T-cell (primary cell): ENCODE measurements around the gene NTNG2. TPM values are rescaled to one million over a fixed set of nuclear protein-coding genes. Genes with fewer than 3 reads are reported as not detected.

ENCODE experiments used
- ATAC-seq, 4 experiments: fragments of 200-7000 bp in 3 of 4; fragments of 150-1000 bp in 1 of 4; cut with Tn5 transposase; replicated peaks in 1 of 4; 1 replicate in 3 of 4; 2 replicates in 1 of 4; pipeline ENCODE4 v1.10.0; 2021; ENCODE audit warnings: moderate library complexity in 3 of 4, mild to moderate bottlenecking in 2 of 4, moderate number of reproducible peaks in 1 of 4
- CTCF ChIA-PET, 2 donors: fragments of 300-600 bp; sonication (Branson Sonifier 250); formaldehyde crosslinking; loops; one replicate each; lab custom pipeline; 2022; ENCODE audit warnings: antibody characterized with exemption in 2 of 2; lab: Charles Lee
- POLR2A ChIA-PET, 2 donors: fragments of 300-600 bp; sonication (Branson Sonifier 250); formaldehyde crosslinking; loops; one replicate each; lab custom pipeline; 2022; ENCODE audit warnings: antibody characterized with exemption in 2 of 2; lab: Charles Lee
- DNase-seq, 35 experiments: peaks; one replicate each; pipeline versions ENCODE4 v3.0.0 to v3.0.0-alpha.2; 2013 to 2023
- H3K27ac ChIP-seq: one replicate; pipeline ENCODE4 v1.5.1; 2013; ENCODE audit warnings: low read length
- H3K27me3 ChIP-seq, 2 experiments: replicated peaks in 1 of 2; 1 replicate in 1 of 2; 2 replicates in 1 of 2; pipeline versions ENCODE4 v1.6.1 to v1.7.0; 2013; ENCODE audit warnings: low read length in 1 of 2, mixed read lengths in 1 of 2; ENCODE audit not compliant: control insufficient read depth in 2 of 2, insufficient read depth in 2 of 2; ENCODE audit errors: extremely low read depth in 1 of 2
- H3K36me3 ChIP-seq, 2 donors: 1 replicate in 1 of 2; 2 replicates in 1 of 2; pipeline versions ENCODE4 v1.6.1 to v1.7.0; 2013; ENCODE audit warnings: low read length in 1 of 2; ENCODE audit not compliant: control insufficient read depth in 2 of 2, insufficient read depth in 1 of 2; ENCODE audit errors: extremely low read depth in 1 of 2
- H3K4me1 ChIP-seq, 2 experiments: 1 replicate in 1 of 2; 2 replicates in 1 of 2; pipeline versions ENCODE4 v1.6.1 to v1.7.0; 2013; ENCODE audit warnings: low read length in 2 of 2, mixed read lengths in 1 of 2; ENCODE audit not compliant: insufficient read depth in 2 of 2, control insufficient read depth in 1 of 2; ENCODE audit errors: extremely low read depth in 1 of 2
- H3K4me3 ChIP-seq, 2 donors: 1 replicate in 1 of 2; 2 replicates in 1 of 2; pipeline versions ENCODE4 v1.5.1 to v1.7.0; 2013; ENCODE audit warnings: mild to moderate bottlenecking in 2 of 2, low read length in 1 of 2, moderate library complexity in 1 of 2; ENCODE audit not compliant: control insufficient read depth in 1 of 2; ENCODE audit errors: extremely low read depth in 1 of 2
- H3K9me3 ChIP-seq: 2 replicates; pipeline ENCODE4 v1.7.0; 2013
- H3K27ac Mint-ChIP-seq, 2 donors: one replicate each; pipeline ENCODE4 v1.8.0; 2020 to 2021; ENCODE audit warnings: mild to moderate bottlenecking in 2 of 2, mixed read lengths in 2 of 2
- H3K27me3 Mint-ChIP-seq, 2 donors: one replicate each; pipeline ENCODE4 v1.8.0; 2021 to 2022; ENCODE audit warnings: mixed read lengths in 2 of 2
- H3K36me3 Mint-ChIP-seq: one replicate; pipeline ENCODE4 v1.8.0; 2021; ENCODE audit warnings: mixed read lengths
- H3K4me1 Mint-ChIP-seq, 3 donors: one replicate each; pipeline ENCODE4 v1.8.0; 2020 to 2022; ENCODE audit warnings: mixed read lengths in 3 of 3, mild to moderate bottlenecking in 1 of 3
- H3K4me3 Mint-ChIP-seq, 3 donors: one replicate each; pipeline ENCODE4 v1.8.0; 2020 to 2022; ENCODE audit warnings: mild to moderate bottlenecking in 3 of 3, mixed read lengths in 3 of 3, moderate library complexity in 3 of 3
- H3K9me3 Mint-ChIP-seq, 3 donors: one replicate each; pipeline ENCODE4 v1.8.0; 2020 to 2022; ENCODE audit warnings: mixed read lengths in 3 of 3
- WGBS: methylation state at CpG from one replicate; pipeline ENCODE4 v1.1.5; 2013; ENCODE audit warnings: missing lambda C conversion rate; ENCODE audit not compliant: insufficient coverage; 5-methylcytosine and 5-hydroxymethylcytosine counted together
- total RNA-seq, 35 experiments: library from RNA in 6 of 35; stranded (reverse) in 6 of 35; fragments of 120-200 nt in 1 of 35; gene quantifications; one replicate each; pipeline versions ENCODE4 v1.2.1 to v1.2.4 and lab custom pipeline; 2013 to 2026

Gene NTNG2
- total RNA-seq, 5 donors from 2014 or later (not counting 1 experiment from before 2014, with no cell fraction given): 4.8 to 14.1 (median 7.8) TPM

DNA sequence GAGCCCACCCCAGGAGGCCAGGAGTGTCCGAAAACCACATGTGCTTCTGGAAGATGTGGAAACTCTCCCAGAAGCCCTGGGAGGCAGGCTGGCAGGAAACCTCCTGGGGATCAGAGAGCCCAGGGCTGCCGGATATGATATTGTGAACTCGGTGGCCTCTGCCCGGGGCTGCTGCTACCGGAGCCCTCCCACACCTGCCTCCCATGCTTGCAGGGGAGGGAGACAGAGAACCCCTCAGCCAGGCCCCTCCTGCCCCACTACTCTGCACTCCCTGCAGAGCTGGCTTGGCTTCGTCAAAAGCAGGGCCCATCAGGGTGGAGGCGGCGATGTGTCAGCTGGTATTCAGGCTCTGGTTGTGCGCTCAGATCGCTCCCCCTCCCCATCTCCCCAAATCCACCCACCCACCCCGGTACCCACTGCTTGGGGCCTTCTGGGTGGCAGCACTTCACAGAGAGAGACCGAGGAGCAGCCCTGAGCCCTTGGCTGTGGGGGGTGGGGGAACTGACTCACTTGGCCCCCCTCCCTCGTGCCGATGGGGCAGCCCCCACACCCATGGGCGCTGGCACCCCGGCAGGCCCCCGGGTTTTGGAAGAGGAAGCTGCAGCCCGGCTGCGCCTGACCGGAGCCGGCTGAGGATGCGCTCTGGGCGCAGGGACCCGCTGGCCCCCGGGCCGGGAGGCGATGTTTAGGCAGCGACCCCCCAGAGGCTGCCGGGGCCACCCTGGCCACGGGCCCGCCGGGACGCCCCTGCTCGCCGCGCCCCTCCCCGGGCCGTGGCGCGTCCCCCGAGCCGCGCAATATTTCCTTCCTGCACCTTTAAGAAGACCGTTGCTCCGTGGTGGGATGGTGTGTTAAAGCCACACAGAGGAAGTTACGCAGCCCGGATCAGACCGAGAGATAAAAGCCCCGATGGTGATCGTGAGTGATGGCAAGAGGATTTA lies 786 bp upstream of the NTNG2 start:
- no peak overlapping the region for H3K27ac Mint-ChIP-seq
- Histone ChIP-seq H3K4me3 (peak overlapping the region; percentile 49 to 62), H3K4me1 (peaks cover 2 to 29% of the 10 kb centered on the region in 2 experiments), H3K27ac (no peak overlapping the region), H3K36me3 (no peaks in the 10 kb centered on the region), H3K9me3 (no peaks in the 10 kb centered on the region), H3K27me3 (peaks cover 11 to 48% of the 10 kb centered on the region in 2 experiments)
- peaks cover 45 to 50% of the 10 kb centered on the region in 2 donors for H3K27me3 Mint-ChIP-seq
- H3K9me3 Mint-ChIP-seq: no peaks in the 10 kb centered on the region
- ChIA-PET POLR2A (interaction anchor here in 1 of 2 donors (0.5 kb wide), 1 partner anchor 507 kb away, joined by 3 read pairs; no protein-coding TSS in a partner anchor), CTCF (no interaction called here)
- H3K4me3 Mint-ChIP-seq: peak overlapping the region; percentile 86 to 96 (median 93)
- H3K36me3 Mint-ChIP-seq: no peaks in the 10 kb centered on the region
- peak in 34 of 35 experiments; percentile 24 to 77 (median 46) for DNase-seq
- H3K4me1 Mint-ChIP-seq: peaks cover 9 to 14% (median 12%) of the 10 kb centered on the region in 3 donors
- peak; percentile 66 to 82 (median 79) for ATAC-seq
- 8% methylated on average over 36 of the region's 50 CpGs for WGBS

DNA sequence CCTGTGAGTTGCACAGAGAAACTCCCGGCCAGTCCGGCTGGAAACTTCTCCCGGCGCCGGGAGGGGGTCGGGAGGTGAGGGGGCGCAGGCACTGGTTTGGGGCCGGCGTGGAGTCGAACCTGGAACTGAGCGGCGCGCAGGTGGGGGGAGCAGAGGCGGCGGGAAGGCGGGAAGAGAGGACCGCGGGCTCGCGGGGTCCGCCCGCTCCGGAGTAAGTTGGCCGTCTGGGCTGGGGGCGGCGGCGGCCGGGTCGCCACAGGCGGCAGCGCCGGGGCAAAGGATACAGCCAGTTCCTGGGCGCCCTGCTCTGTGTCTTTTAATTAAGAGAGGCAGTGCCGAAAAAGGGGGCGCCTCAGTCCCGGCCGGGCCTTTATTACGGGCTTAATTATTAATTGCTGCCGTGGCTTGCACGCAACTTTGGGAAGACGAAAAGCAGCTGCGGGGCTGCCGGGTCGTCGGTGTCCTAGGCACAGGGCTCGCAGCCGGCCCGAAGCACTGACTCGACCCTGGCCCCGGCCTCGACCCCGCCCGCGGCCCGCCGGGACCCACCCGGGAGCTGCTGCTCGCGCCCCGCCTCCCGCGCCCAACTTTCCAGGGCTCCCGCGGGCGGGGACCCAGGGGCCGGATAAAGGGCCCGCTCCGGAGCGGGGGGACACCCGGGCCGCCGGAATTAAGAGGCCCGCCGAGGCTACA lies 1.1 kb downstream of the NTNG2 start:
- H3K27me3 Mint-ChIP-seq: peaks cover 60 to 61% of the 10 kb centered on the region in 2 donors
- Histone ChIP-seq H3K4me1 (peaks cover 2 to 29% of the 10 kb centered on the region in 2 experiments), H3K27me3 (peaks cover 11 to 58% of the 10 kb centered on the region in 2 experiments), H3K36me3 (no peaks in the 10 kb centered on the region), H3K27ac (no peak overlapping the region), H3K9me3 (no peaks in the 10 kb centered on the region), H3K4me3 (peak overlapping the region; percentile 53 to 64)
- peaks cover 9 to 14% (median 12%) of the 10 kb centered on the region in 3 donors for H3K4me1 Mint-ChIP-seq
- CTCF ChIA-PET: no interaction called here
- no peaks in the 10 kb centered on the region for H3K36me3 Mint-ChIP-seq
- H3K27ac Mint-ChIP-seq: no peak overlapping the region
- DNase-seq (peak in 2 of 35 experiments; percentile 4 to 18), ATAC-seq (no peak)
- WGBS: under 1% methylated on average over 73 of the region's 74 CpGs
- peak overlapping the region; percentile 86 to 90 (median 86) for H3K4me3 Mint-ChIP-seq
- H3K9me3 Mint-ChIP-seq: no peaks in the 10 kb centered on the region
- POLR2A ChIA-PET: interaction anchor here in 1 of 2 donors (0.6 kb wide), 1 partner anchor 19 kb away, joined by 4 read pairs; no protein-coding TSS in a partner anchor

DNA sequence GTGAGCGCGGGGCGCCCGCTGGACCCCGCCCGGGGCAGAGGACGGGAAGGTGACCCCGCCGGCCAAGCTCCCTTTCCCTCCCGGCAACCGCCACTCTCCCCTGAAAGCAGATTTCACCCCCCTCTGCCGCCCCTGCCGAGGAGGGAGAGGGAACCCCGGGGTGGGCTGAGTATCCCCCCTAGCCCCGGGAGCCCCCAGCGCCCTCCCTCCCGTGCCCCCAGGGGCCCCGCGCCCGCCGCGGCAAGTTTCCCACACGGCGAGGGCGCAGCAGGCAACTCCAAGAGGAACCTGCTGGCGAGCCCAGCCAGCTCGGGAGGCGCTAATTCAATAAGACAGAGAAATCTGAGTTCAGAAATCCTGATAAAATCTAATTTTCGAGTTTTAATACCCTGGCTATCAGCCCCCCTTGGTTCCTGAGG lies 1.6 kb downstream of the NTNG2 start:
- ATAC-seq (no peak), DNase-seq (peak in 1 of 35 experiments; percentile 17)
- Mint-ChIP-seq H3K9me3 (no peaks in the 10 kb centered on the region), H3K4me3 (peak overlapping the region in 2 of 3 donors; percentile 51 to 60), H3K27me3 (peaks cover 57 to 58% of the 10 kb centered on the region in 2 donors), H3K4me1 (peaks cover 9 to 14% (median 12%) of the 10 kb centered on the region in 3 donors), H3K36me3 (no peaks in the 10 kb centered on the region), H3K27ac (no peak overlapping the region)
- ChIA-PET POLR2A (interaction anchor here in 1 of 2 donors (0.6 kb wide), 1 partner anchor 19 kb away, joined by 4 read pairs; no protein-coding TSS in a partner anchor), CTCF (no interaction called here)
- H3K9me3 ChIP-seq: no peaks in the 10 kb centered on the region
- no peak overlapping the region for H3K27ac ChIP-seq
- H3K36me3 ChIP-seq: no peaks in the 10 kb centered on the region
- WGBS: 6% methylated on average over 14 of the region's 29 CpGs
- no peak overlapping the region for H3K4me3 ChIP-seq
- peaks cover 2 to 29% of the 10 kb centered on the region in 2 experiments for H3K4me1 ChIP-seq
- peaks cover 11 to 58% of the 10 kb centered on the region in 2 experiments for H3K27me3 ChIP-seq

DNA sequence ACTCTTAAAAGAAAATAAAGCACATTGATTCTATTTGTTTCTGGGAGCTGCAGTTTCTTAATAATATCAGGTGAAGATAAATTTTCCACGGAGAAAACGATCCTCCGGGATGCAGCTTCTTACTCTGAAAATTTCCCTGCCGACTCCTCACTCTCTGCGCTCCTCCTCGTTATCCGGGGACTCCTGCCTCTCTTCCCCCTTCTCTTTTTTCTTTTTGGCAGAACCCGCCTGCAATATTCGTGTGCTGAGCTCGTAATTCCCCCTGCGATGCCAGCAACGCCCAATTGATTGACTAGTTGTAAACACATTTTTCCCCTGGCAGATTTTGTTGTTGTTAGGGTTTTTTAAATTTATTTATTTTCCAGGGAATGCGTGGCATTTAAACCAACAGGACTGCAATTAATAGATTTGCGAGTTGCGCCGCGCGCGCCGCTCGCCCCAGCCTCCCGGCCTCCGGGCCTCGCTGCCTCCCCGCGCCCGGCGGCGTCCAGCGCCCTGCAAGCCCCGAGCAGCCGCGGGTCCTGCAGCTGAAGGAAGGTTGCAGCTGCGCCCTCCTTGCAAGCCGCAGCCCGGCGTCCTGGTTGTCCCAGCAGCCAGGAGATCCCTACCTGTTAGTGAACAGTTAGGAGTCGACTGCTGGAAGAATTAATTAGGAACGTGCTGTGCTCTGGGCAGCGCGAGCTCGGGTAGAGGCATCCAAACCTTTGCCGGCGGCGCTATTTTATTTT lies 2.2 kb downstream of the NTNG2 start:
- H3K4me3 Mint-ChIP-seq: peak overlapping the region; percentile 35 to 60 (median 51)
- no peak for DNase-seq
- ChIA-PET CTCF (no interaction called here), POLR2A (no interaction called here)
- Histone ChIP-seq H3K4me3 (no peak overlapping the region), H3K27me3 (peaks cover 11 to 64% of the 10 kb centered on the region in 2 experiments), H3K36me3 (no peaks in the 10 kb centered on the region), H3K4me1 (peaks cover 2 to 29% of the 10 kb centered on the region in 2 experiments), H3K27ac (no peak overlapping the region), H3K9me3 (no peaks in the 10 kb centered on the region)
- H3K36me3 Mint-ChIP-seq: no peaks in the 10 kb centered on the region
- WGBS: 24% methylated on average over 32 of the region's 45 CpGs
- no peak for ATAC-seq
- peaks cover 55 to 57% of the 10 kb centered on the region in 2 donors for H3K27me3 Mint-ChIP-seq
- H3K27ac Mint-ChIP-seq: no peak overlapping the region
- H3K4me1 Mint-ChIP-seq: peaks cover 9 to 14% (median 12%) of the 10 kb centered on the region in 3 donors
- no peaks in the 10 kb centered on the region for H3K9me3 Mint-ChIP-seq

DNA sequence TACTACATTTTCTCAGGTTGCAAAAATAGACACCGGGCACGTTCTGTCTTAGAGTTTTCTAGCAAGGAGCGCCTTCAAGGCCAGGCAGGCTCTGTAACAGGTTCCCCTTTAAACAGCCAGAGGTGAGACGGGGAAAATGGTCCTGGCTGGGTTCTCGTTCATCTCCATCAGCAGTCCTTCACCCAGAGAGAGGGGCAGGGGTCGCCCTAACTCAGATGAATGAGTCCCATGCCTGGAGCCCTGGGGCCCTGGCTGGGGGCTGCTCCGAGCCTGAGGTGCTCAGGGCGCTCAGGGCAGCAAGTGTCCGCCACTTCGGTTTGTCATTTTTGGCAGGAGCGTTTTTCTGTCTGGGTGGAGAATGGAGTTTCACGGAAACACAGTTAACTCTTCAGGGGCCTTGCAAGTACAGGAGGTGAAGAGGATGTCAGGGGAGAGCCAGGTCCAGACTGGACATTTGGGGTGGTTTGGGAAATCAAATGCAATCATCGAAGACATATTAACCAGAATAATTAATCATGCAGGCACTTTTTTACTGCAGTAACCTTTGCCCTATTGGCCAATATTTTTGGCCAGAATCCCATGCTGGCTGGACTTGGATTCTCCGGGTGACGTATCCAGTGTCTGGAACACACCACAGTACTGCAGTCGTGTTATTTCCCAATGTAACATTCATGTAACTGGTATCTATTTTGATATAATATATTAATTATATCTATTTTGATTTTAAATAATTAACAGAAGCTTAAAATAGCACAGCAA lies 2.9 kb downstream of the NTNG2 start:
- Histone ChIP-seq H3K4me3 (no peak overlapping the region), H3K27me3 (peaks cover 8 to 71% of the 10 kb centered on the region in 2 experiments), H3K27ac (no peak overlapping the region), H3K36me3 (no peaks in the 10 kb centered on the region), H3K4me1 (peaks cover 2 to 33% of the 10 kb centered on the region in 2 experiments), H3K9me3 (no peaks in the 10 kb centered on the region)
- Mint-ChIP-seq H3K27me3 (peaks cover 53 to 56% of the 10 kb centered on the region in 2 donors), H3K9me3 (no peaks in the 10 kb centered on the region), H3K4me3 (peak overlapping the region in 2 of 3 donors; percentile 35 to 51), H3K27ac (peak overlapping the region in 1 of 2 donors; percentile 70), H3K36me3 (no peaks in the 10 kb centered on the region), H3K4me1 (peaks cover 9 to 14% (median 12%) of the 10 kb centered on the region in 3 donors)
- ChIA-PET POLR2A (no interaction called here), CTCF (no interaction called here)
- DNase-seq: no peak
- no peak for ATAC-seq
- WGBS: 53% methylated on average over 13 of the region's 16 CpGs
